ENCODE results near the gene STAP2. TPM values are rescaled to one million over a fixed set of nuclear protein-coding genes. Genes with fewer than 3 reads are reported as not detected.
A peak's percentile ranks its signal among the peaks of the same experiment; 100 is the strongest.

STAP2 gene
- total and polyA plus RNA-seq, 4 donors, result 24.4 to 32.6 (median 27.3) TPM

DNA sequence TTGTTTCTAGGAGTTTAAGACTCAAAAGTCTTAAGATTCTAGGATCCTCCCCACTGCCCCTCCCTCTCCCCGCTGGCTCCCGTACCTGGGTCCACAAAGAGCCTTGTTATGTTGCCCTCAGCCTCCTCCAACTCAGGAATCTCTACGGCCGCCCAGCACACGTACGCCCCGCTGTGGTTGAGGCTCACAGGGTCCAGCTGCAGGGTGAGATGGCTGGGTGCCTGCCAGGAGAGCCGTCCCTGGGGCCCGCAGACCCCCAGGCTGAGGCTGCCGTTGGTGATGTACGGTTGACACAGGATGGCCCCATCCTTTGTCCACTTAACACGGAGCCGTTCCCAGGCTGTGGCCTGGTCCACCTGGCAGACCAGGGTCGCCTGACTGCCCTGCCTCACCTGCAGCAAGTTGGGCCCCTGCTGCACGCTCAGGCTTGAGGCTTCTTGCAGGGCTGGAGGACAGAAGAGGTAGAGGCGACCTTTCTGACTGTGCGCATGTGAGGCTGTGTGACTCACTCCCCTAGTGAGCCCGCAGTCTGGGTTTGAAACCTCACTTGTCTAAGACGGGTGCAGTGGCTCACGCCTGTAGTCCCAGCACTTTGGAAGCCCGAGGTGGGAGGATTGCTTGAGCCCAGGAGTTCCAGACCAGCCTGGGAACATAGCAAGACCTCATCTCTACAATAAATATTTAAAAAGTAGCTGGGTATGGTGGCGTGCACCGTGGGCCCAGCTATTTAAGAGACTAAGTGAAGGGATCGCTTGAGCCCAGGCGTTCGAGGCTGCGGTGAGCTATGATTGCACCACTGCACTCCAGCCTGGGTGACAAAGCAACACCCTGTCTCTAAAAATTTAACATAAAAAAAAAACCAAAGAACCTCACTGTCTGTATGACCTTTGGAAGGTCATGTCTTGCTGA lies 40.5 kb downstream of the STAP2 start:
- no peak for ATAC-seq (ENCODE audit: insufficient read depth, low FRiP score)
- WGBS, 2 donors, result 75 to 79% methylated on average over 27 of the region's 27 CpGs
- H3K36me3 ChIP-seq (ENCODE audit: control insufficient read depth in 4 of 4, insufficient read depth in 4 of 4, low read length in 4 of 4), result no peaks in the 10 kb centered on the region
- H3K4me3 ChIP-seq, result no peak overlapping the region
- no peak overlapping the region for H3K27ac ChIP-seq (ENCODE audit: low read depth in 1 of 2, low read length in 1 of 2)
- no peak overlapping the region for H3K9ac ChIP-seq (ENCODE audit: insufficient read depth in 1 of 2, low read length in 2 of 2)
- DNase-seq, result no peak
- peaks cover 0 to 6% (median 0%) of the 10 kb centered on the region in 5 donors for H3K4me1 ChIP-seq (ENCODE audit: control insufficient read depth in 5 of 5, insufficient read depth in 5 of 5, low read length in 5 of 5)
- no peaks in the 10 kb centered on the region for H3K27me3 ChIP-seq (ENCODE audit: control insufficient read depth in 3 of 3, insufficient read depth in 3 of 3, low read length in 2 of 3)
- no peak for TF ChIP-seq CTCF (IDR thresholded peaks at IDR 0.05; ENCODE audit: control extremely low read depth, extremely low read depth)
- peaks cover 0 to 4% (median 0%) of the 10 kb centered on the region in 4 donors for H3K9me3 ChIP-seq (ENCODE audit: control insufficient read depth in 4 of 4, insufficient read depth in 3 of 4, low read length in 3 of 4)

DNA sequence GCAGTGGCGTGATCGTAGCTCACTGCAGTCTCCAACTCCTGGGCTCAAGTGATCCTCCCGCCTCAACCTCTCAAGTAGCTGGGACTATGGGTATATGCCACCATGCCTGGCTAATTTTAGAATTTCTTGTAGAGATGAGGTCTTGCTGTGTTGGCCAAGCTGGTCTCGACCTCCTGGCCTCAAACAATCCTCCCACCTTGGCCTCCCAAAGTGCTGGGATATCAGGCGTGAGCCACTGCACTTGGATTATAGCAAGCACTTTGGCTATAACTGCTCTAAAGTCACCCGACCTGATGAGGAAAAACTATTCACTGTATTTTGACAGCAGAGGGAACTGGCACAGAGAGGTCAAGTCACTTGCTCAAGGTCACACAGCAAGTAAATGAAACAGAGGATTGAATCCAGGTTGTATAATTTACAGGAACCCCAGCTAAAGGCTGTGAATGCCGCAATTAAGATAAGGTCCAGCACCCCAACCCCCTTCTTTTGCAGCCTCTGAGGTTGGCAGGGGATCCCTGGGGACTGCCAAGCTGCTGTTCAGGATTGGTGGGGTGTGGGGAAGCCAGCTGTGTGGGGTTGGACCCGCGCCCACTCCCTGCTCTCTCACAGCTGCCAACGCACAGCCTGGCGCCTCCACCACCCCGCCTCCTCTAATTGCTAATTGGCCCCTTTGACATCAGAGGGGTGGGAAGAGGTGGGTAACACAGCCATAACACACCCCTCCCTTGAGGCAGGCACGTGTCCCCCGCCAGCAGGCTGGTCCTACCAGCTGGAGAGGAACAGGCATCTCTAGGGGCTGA lies 42.5 kb downstream of the STAP2 start:
- Histone ChIP-seq H3K27ac (ENCODE audit: low read depth in 1 of 2, low read length in 1 of 2) (no peak overlapping the region), H3K9ac (ENCODE audit: insufficient read depth in 1 of 2, low read length in 2 of 2) (no peak overlapping the region), H3K9me3 (ENCODE audit: control insufficient read depth in 4 of 4, insufficient read depth in 3 of 4, low read length in 3 of 4) (peaks cover 0 to 4% (median 0%) of the 10 kb centered on the region in 4 donors), H3K4me3 (no peak overlapping the region), H3K27me3 (ENCODE audit: control insufficient read depth in 3 of 3, insufficient read depth in 3 of 3, low read length in 2 of 3) (no peaks in the 10 kb centered on the region), H3K4me1 (ENCODE audit: control insufficient read depth in 5 of 5, insufficient read depth in 5 of 5, low read length in 5 of 5) (peaks cover 0 to 6% (median 0%) of the 10 kb centered on the region in 5 donors), H3K36me3 (ENCODE audit: control insufficient read depth in 4 of 4, insufficient read depth in 4 of 4, low read length in 4 of 4) (no peaks in the 10 kb centered on the region)
- DNase-seq, result peak; percentile 66 to 74 (median 72)
- WGBS, 2 donors, result 48 to 64% methylated on average over 14 of the region's 14 CpGs
- no peak for ATAC-seq (ENCODE audit: insufficient read depth, low FRiP score)
- no peak for TF ChIP-seq CTCF (IDR thresholded peaks at IDR 0.05; ENCODE audit: control extremely low read depth, extremely low read depth)

DNA sequence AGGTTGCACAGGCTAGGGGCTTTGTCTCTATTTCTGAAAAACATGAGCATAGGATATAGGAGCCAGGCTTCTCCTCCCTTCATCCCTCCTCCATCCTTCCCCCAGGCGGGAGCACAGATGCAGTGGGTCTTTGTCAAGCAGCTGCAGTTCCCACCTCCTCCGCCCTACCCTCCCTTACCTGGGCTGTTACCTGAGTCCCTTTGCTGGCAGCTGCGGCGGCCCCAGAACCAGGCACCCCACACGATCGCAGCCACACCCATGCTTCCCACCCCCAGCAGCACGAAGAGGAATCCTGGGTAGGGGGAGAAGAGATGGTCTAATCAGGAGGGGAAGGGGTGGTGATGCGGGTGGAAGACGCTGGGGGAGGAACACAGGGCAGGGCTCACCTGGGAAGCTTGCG lies 44.2 kb downstream of the STAP2 start:
- Histone ChIP-seq H3K4me3 (no peak overlapping the region), H3K9ac (ENCODE audit: insufficient read depth in 1 of 2, low read length in 2 of 2) (no peak overlapping the region), H3K36me3 (ENCODE audit: control insufficient read depth in 4 of 4, insufficient read depth in 4 of 4, low read length in 4 of 4) (no peaks in the 10 kb centered on the region), H3K9me3 (ENCODE audit: control insufficient read depth in 4 of 4, insufficient read depth in 3 of 4, low read length in 3 of 4) (peaks cover 0 to 5% (median 0%) of the 10 kb centered on the region in 4 donors), H3K27me3 (ENCODE audit: control insufficient read depth in 3 of 3, insufficient read depth in 3 of 3, low read length in 2 of 3) (no peaks in the 10 kb centered on the region), H3K4me1 (ENCODE audit: control insufficient read depth in 5 of 5, insufficient read depth in 5 of 5, low read length in 5 of 5) (peaks cover 0 to 6% (median 0%) of the 10 kb centered on the region in 5 donors), H3K27ac (ENCODE audit: low read depth in 1 of 2, low read length in 1 of 2) (no peak overlapping the region)
- DNase-seq, result no peak
- 57 to 67% methylated on average over 10 of the region's 10 CpGs for WGBS, 2 donors
- ATAC-seq (ENCODE audit: insufficient read depth, low FRiP score), result no peak
- no peak for TF ChIP-seq CTCF (IDR thresholded peaks at IDR 0.05; ENCODE audit: control extremely low read depth, extremely low read depth)

All from lung (tissue), 12 donors.